Adrenal gland (tissue), 12 donors: ENCODE data around the gene SNED1. TPM values are rescaled to one million over a fixed set of nuclear protein-coding genes. Genes with fewer than 3 reads are reported as not detected.

Experiments used
- DNase-seq, 7 donors: peaks; one replicate each; pipeline ENCODE4 v3.0.0-alpha.2; 2019 to 2020
- H3K27ac ChIP-seq, 5 donors: fragments of 200-600 bp; sonication (generic) in 4 of 5; 1 replicate in 3 of 5; 2 replicates in 2 of 5; pipeline versions ENCODE4 v1.5.1 to v1.8.0; 2016 to 2020; ENCODE audit warnings: mild to moderate bottlenecking in 1 of 5
- H3K27me3 ChIP-seq: fragments of 200-600 bp; 2 replicates; pipeline ENCODE4 v1.8.0; 2021
- H3K36me3 ChIP-seq, 2 donors: fragments of 200-600 bp; replicated peaks in 1 of 2; 1 replicate in 1 of 2; 2 replicates in 1 of 2; pipeline versions ENCODE4 v1.5.1 to v1.8.0; 2018 to 2022
- H3K4me1 ChIP-seq, 2 donors: fragments of 200-600 bp; replicated peaks in 1 of 2; 1 replicate in 1 of 2; 2 replicates in 1 of 2; pipeline versions ENCODE4 v1.5.1 to v1.8.0; 2018 to 2021
- H3K4me3 ChIP-seq, 4 donors: fragments of 200-600 bp; sonication (generic) in 3 of 4; one replicate each; pipeline ENCODE4 v1.5.1; 2016 to 2018
- H3K9me3 ChIP-seq, 3 donors: fragments of 200-600 bp; sonication (generic) in 1 of 3; replicated peaks in 1 of 3; 1 replicate in 2 of 3; 2 replicates in 1 of 3; pipeline versions ENCODE4 v1.5.1 to v1.8.0; 2016 to 2021
- POLR2A ChIP-seq, 2 donors: fragments of 450-650 bp; IDR thresholded peaks; one replicate each; pipeline ENCODE4 v1.6.1; 2017; ENCODE audit warnings: antibody characterized with exemption in 2 of 2, mild to moderate bottlenecking in 2 of 2, moderate library complexity in 1 of 2
- WGBS, 4 donors: extraction: QIAGEN DNeasy Blood & Tissue Kit in 2 of 4; methylation state at CpG; one replicate each; pipeline versions ENCODE4 v1.1.5 to v1.1.7; 2013 to 2017; 5-methylcytosine and 5-hydroxymethylcytosine counted together
- intact Hi-C, 2 donors: fragments of 100-400 bp; cut with DNase I; formaldehyde crosslinking; loops; one replicate each; pipeline versions ENCODE4 v1.14.1 to v1.15.0; 2022 to 2023
- polyA plus RNA-seq, 3 donors: library from polyadenylated mRNA; stranded (reverse); fragments of 200-250 nt in 2 of 3; fragments of 350-450 nt in 1 of 3; fragmentation: Illumina TruSeq in 1 of 3; extraction: RNeasy Lipid Tissue Mini Kit (QIAGEN cat#74804) in 1 of 3; gene quantifications; one replicate each; pipeline ENCODE4 v1.2.3, GENCODE V29; 2013 to 2014
- total RNA-seq, 9 donors: library from RNA; depleted of rRNA in 4 of 9; stranded (reverse); fragments of >200 nt in 4 of 9; fragments of 120-200 nt in 1 of 9; fragmentation: NEBNext Ultra II Directional in 1 of 9; extraction: Animal tissue kit (Norgen Biotek cat#: 25700) in 1 of 9; gene quantifications; one replicate each; pipeline versions ENCODE4 v1.1.0 to v1.2.4, GENCODE V29; 2013 to 2023
- TF ChIP-seq, protein P1 (sequence below), 6 experiments: fragments of 450-650 bp in 4 of 6; fragments of 200-600 bp in 2 of 6; sonication (generic) in 1 of 6; IDR thresholded peaks; 1 replicate in 5 of 6; 2 replicates in 1 of 6; pipeline versions ENCODE4 v1.5.1 to v1.8.0; 2016 to 2021; ENCODE audit warnings: antibody characterized with exemption in 6 of 6, mild to moderate bottlenecking in 2 of 6, moderate library complexity in 1 of 6
- donor health status: healthy with polysubstance abuse.
- donor health status: Bipolar disorder and iron deficiency.
- donor health status: DM: yes; HTN: yes; CAD: no.
- donor health status: DM: no; HTN: no; CAD: no.
- donor health status: DM: no; HTN: no; CAD: no.
- donor health status: DM: yes; HTN: yes; CAD: no.

SNED1 gene
- total and polyA plus RNA-seq, 12 donors = 3.1 to 59.5 (median 22.9) TPM

DNA sequence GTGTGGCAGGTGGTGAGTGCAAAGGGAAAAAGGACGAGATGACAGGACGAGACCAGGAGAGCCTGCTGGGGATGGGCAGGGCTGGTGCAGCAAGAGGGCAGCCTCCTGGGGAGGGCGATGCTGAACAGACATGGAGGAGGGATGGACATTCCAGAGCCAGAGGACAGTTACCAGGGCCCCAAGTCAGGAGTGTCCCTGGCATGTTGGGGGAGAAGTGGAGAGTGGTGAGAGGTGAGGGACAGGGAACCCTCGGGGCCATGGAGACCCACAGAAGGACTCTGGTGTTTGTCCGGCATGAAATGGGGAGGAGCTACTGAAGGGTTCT lies 84.6 kb downstream of the SNED1 start:
- intact Hi-C loops = no loop called here
- H3K36me3 ChIP-seq = peaks cover 0 to 21% of the 10 kb centered on the region in 2 donors
- no peak for TF ChIP-seq POLR2A (IDR thresholded peaks at IDR 0.05)
- TF ChIP-seq, protein P1, sequence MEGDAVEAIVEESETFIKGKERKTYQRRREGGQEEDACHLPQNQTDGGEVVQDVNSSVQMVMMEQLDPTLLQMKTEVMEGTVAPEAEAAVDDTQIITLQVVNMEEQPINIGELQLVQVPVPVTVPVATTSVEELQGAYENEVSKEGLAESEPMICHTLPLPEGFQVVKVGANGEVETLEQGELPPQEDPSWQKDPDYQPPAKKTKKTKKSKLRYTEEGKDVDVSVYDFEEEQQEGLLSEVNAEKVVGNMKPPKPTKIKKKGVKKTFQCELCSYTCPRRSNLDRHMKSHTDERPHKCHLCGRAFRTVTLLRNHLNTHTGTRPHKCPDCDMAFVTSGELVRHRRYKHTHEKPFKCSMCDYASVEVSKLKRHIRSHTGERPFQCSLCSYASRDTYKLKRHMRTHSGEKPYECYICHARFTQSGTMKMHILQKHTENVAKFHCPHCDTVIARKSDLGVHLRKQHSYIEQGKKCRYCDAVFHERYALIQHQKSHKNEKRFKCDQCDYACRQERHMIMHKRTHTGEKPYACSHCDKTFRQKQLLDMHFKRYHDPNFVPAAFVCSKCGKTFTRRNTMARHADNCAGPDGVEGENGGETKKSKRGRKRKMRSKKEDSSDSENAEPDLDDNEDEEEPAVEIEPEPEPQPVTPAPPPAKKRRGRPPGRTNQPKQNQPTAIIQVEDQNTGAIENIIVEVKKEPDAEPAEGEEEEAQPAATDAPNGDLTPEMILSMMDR (IDR thresholded peaks at IDR 0.05) = no peak
- H3K9me3 ChIP-seq = no peaks in the 10 kb centered on the region
- peak in 2 of 7 donors; percentile 12 to 31 for DNase-seq
- WGBS, 4 donors = 82 to 90% (median 87%) methylated on average over 5 of the region's 5 CpGs
- no peaks in the 10 kb centered on the region for H3K27me3 ChIP-seq
- H3K4me1 ChIP-seq = peaks cover 8 to 14% of the 10 kb centered on the region in 2 donors
- H3K4me3 ChIP-seq = no peak overlapping the region
- no peak overlapping the region for H3K27ac ChIP-seq

DNA sequence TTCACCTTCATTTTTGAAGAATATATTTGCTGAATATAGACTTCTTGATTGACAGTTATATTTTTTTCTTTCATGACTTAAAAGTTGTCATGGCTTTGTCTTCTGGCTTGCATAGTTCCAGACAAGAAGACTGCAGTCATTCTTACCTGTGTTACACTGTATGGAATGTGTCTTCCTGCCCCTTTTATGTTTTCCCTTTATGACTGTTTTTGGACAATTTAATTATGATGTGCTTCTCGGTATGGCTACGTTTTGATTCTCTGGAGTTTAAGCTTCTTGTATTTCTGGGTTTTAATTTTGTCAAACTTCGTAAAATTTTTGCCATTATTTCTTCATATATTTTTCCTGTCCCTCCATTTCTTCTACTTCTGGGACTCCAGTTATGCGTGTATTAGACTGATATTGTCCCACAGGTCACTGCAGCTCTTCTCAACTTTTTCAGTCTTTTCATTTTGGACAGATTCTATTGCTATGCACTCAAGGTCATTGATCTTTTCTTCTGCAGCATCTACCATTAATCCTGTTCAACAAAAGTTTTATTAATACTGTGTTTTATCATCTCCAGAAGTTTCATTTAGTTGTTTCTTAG lies 86.5 kb downstream of the SNED1 start:
- Histone ChIP-seq H3K4me1 (peaks cover 8 to 14% of the 10 kb centered on the region in 2 donors), H3K9me3 (no peaks in the 10 kb centered on the region), H3K27me3 (no peaks in the 10 kb centered on the region), H3K27ac (no peak overlapping the region), H3K4me3 (no peak overlapping the region), H3K36me3 (peaks cover 0 to 40% of the 10 kb centered on the region in 2 donors)
- DNase-seq = no peak
- TF ChIP-seq, protein P1 (IDR thresholded peaks at IDR 0.05) = no peak
- no peak for TF ChIP-seq POLR2A (IDR thresholded peaks at IDR 0.05)
- WGBS, 4 donors = 94 to 99% (median 97%) methylated on average over 4 of the region's 4 CpGs
- intact Hi-C loops = no loop called here

DNA sequence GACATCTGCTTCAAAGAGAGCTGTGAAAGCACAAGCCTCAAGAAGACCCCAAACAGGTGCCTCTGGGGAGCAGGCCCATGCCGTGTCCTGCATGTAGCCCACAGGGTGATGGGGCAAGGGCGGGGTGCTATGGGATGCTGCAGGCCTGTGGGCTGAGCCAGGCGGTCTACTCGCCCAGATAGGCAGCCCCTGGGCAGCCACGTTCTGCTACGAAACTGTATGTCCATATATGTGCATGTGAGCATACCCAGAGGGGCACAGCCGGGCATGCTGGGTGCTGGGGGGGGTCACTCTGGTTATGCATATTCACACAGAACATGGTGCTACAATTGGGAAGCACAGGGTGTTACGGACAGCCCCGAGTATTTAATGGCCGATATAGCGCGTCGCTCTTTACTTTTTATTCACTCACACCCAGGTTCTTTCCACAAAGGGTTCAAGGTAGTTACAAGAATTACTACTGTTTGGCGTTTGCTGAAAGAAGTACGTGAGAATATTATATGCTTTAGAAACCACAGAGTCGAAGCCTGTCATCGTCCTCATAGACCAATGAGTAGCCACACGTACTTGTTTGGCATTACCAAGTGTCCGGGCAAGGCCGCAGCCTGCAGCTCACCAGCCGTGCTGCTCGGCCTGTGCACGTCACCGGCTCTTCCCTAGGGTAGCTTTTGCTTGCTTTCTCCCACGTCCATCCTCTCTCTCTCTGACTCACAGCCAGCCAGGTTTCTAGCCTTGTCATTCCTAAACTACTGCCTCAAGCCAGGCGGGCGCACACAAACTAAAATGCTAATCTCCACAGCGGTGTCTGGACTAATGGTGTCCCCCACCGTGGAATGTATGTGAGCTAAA lies 89.2 kb downstream of the SNED1 start:
- H3K4me1 ChIP-seq = no peaks in the 10 kb centered on the region
- intact Hi-C loops = no loop called here
- no peaks in the 10 kb centered on the region for H3K9me3 ChIP-seq
- 92 to 94% (median 93%) methylated on average over 23 to 29 of the region's 29 CpGs for WGBS, 4 donors
- H3K36me3 ChIP-seq = peaks cover 0 to 61% of the 10 kb centered on the region in 2 donors
- TF ChIP-seq POLR2A (IDR thresholded peaks at IDR 0.05) = no peak
- TF ChIP-seq, protein P1 (IDR thresholded peaks at IDR 0.05) = no peak
- DNase-seq = peak in 1 of 7 donors; percentile 10
- H3K4me3 ChIP-seq = no peak overlapping the region
- H3K27me3 ChIP-seq = no peaks in the 10 kb centered on the region
- H3K27ac ChIP-seq = peak overlapping the region in 1 of 5 donors; percentile 54

DNA sequence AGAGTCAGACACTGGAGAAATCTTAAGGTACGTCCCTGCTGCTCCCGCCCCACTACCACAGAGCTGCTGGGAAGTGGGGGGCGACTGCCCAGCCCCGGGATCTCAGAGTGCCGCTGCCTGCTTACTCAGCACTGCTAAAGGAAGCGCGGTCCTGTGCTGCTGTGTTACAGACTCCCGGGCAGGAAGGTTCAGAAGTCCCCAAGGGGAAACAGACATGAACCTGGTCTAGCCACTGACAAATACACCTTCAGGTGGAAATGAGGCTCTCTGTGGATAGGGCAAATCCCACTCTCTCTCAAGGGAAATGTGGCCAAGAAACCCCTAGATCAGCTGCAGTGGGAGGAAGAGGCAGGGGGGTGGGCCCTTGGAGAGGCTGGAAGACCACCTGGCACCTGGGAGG lies 90.0 kb downstream of the SNED1 start:
- peaks cover 0 to 67% of the 10 kb centered on the region in 2 donors for H3K36me3 ChIP-seq

More for the DNA sequence above, 90.0 kb downstream of the SNED1 start:
- peak in 1 of 7 donors; percentile 14 for DNase-seq
- intact Hi-C loops = no loop called here
- H3K27ac ChIP-seq = peak overlapping the region in 2 of 5 donors; percentile 26 to 54
- no peaks in the 10 kb centered on the region for H3K27me3 ChIP-seq
- no peaks in the 10 kb centered on the region for H3K9me3 ChIP-seq
- no peak for TF ChIP-seq POLR2A (IDR thresholded peaks at IDR 0.05)
- TF ChIP-seq, protein P1 (IDR thresholded peaks at IDR 0.05) = no peak
- no peaks in the 10 kb centered on the region for H3K4me1 ChIP-seq
- no peak overlapping the region for H3K4me3 ChIP-seq
- WGBS, 4 donors = 60 to 84% (median 77%) methylated on average over 2 to 8 of the region's 8 CpGs
